ENCODE measurements around the gene SORCS3.

DNA sequence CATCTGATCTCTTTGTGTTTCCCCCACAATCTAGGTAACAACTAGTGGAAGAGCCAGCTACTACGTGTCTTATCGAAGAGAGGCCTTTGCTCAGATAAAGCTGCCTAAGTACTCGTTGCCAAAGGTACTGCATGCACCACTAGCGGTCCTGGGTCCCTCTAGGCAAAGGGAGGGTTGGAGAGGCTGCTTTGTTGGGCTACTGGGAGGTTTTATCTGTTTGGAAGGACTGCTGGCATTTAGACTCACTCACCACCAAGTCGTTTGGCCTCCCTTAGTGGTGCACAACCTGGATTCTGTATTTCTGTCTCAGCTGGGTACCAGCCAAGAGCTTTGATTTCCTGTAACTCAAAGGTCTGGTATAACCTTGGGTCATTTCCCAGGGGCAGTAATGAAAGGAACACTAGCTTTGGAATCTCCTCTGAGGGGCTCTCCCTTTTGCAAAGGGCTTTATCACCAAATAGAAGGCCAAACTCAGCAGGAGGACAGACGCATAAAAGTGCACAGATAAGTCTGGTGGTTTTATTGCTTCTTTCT is 498.3 kb downstream of the SORCS3 start:
- TF ChIP-seq, protein P1, sequence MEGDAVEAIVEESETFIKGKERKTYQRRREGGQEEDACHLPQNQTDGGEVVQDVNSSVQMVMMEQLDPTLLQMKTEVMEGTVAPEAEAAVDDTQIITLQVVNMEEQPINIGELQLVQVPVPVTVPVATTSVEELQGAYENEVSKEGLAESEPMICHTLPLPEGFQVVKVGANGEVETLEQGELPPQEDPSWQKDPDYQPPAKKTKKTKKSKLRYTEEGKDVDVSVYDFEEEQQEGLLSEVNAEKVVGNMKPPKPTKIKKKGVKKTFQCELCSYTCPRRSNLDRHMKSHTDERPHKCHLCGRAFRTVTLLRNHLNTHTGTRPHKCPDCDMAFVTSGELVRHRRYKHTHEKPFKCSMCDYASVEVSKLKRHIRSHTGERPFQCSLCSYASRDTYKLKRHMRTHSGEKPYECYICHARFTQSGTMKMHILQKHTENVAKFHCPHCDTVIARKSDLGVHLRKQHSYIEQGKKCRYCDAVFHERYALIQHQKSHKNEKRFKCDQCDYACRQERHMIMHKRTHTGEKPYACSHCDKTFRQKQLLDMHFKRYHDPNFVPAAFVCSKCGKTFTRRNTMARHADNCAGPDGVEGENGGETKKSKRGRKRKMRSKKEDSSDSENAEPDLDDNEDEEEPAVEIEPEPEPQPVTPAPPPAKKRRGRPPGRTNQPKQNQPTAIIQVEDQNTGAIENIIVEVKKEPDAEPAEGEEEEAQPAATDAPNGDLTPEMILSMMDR (conservative IDR thresholded peaks at IDR 0.05; ENCODE audit: low read depth, low read length): no peak
- TF ChIP-seq EZH2 (IDR thresholded peaks at IDR 0.05; ENCODE audit: low read length, unreplicated experiment) (no peak), EZH2phosphoT487 (IDR thresholded peaks at IDR 0.05; ENCODE audit: borderline replicate concordance, low read length) (no peak)

All from PC-3 (cell line).